Fibroblast of the aortic adventitia (primary cell): ENCODE data around the gene ERBB2. TPM values are rescaled to one million over a fixed set of nuclear protein-coding genes. Genes with fewer than 3 reads are reported as not detected.

Experiments used
- DNase-seq: peaks from one replicate; pipeline ENCODE4 v3.0.0-alpha.2; 2010; ENCODE audit warnings: low read depth
- H3K4me3 ChIP-seq: 2 replicates; pipeline ENCODE4 v1.5.1; 2011; ENCODE audit warnings: low read depth, mild to moderate bottlenecking, control low read depth, low read length, moderate library complexity
- CTCF ChIP-seq: IDR thresholded peaks from 2 replicates; pipeline ENCODE4 v1.5.1; 2011; ENCODE audit warnings: mild to moderate bottlenecking, low read length, control low read depth, inconsistent platforms; ENCODE audit not compliant: insufficient read depth
- total RNA-seq: library from RNA; depleted of rRNA; stranded (reverse); fragments of >200 nt; gene quantifications from 2 replicates; pipeline ENCODE4 v1.2.3, GENCODE V29; 2012; ENCODE audit warnings: low replicate concordance

ERBB2 gene
- total RNA-seq, 1 donor: 37.4 TPM

GRCh38 chr17:39661744-39662541, 37.9 kb upstream of the ERBB2 start:
- no peak for DNase-seq
- H3K4me3 ChIP-seq: no peak overlapping the region
- TF ChIP-seq CTCF: no peak

GRCh38 chr17:39662551-39663339, 37.1 kb upstream of the ERBB2 start:
- no peak overlapping the region for H3K4me3 ChIP-seq
- no peak for DNase-seq
- TF ChIP-seq CTCF: no peak

- no peak for TF ChIP-seq CTCF
- DNase-seq: no peak
- no peak overlapping the region for H3K4me3 ChIP-seq
Observed at GRCh38 chr17:39663340-39663687, 36.5 kb upstream of the ERBB2 start.

- no peak for DNase-seq
- H3K4me3 ChIP-seq: no peak overlapping the region
- no peak for TF ChIP-seq CTCF
Observed at GRCh38 chr17:39663688-39664580, 35.9 kb upstream of the ERBB2 start.

- DNase-seq: no peak
- TF ChIP-seq CTCF: no peak
Observed at GRCh38 chr17:39664581-39665561, 35.0 kb upstream of the ERBB2 start, which contains the start of gene TCAP. TCAP (plus strand) TSS chr17:39665349; CDS start chr17:39665360, 11 bp downstream.

More at GRCh38 chr17:39664581-39665561, 35.0 kb upstream of the ERBB2 start, which contains the start of gene TCAP:
- no peak within 1 kb of the TSS for H3K4me3 ChIP-seq
